ENCODE data around the gene DLGAP1.

- TF ChIP-seq YY1 (tag by site-specific recombination; IDR thresholded peaks at IDR 0.05) (no peak), OSR2 (tag by site-specific recombination; IDR thresholded peaks at IDR 0.05) (0 out of 2 replicates have a peak, but pooled peaks have one; percentile 42), ZNF548 (tag by site-specific recombination; IDR thresholded peaks at IDR 0.05) (no peak), ZNF624 (tag by site-specific recombination; IDR thresholded peaks at IDR 0.05) (no peak), ZNF292 (tag by site-specific recombination; IDR thresholded peaks at IDR 0.05; ENCODE audit: borderline replicate concordance, low read depth) (no peak), ZBTB10 (tag by site-specific recombination; IDR thresholded peaks at IDR 0.05) (0 out of 2 replicates have a peak, but pooled peaks have one; percentile 25), ZNF629 (tag by site-specific recombination; IDR thresholded peaks at IDR 0.05) (peak; percentile 99), ZNF18 (tag by site-specific recombination; IDR thresholded peaks at IDR 0.05) (no peak), ZNF112 (tag by site-specific recombination; IDR thresholded peaks at IDR 0.05) (no peak), ZNF704 (tag by site-specific recombination; IDR thresholded peaks at IDR 0.05) (no peak), BCL11A (tag by site-specific recombination; IDR thresholded peaks at IDR 0.05; ENCODE audit: low read depth) (peak; percentile 90), KLF16 (tag by site-specific recombination; IDR thresholded peaks at IDR 0.05) (peak; percentile 77; the same call in 1 of the 2 replicates)
- TF ChIP-seq, protein P1, sequence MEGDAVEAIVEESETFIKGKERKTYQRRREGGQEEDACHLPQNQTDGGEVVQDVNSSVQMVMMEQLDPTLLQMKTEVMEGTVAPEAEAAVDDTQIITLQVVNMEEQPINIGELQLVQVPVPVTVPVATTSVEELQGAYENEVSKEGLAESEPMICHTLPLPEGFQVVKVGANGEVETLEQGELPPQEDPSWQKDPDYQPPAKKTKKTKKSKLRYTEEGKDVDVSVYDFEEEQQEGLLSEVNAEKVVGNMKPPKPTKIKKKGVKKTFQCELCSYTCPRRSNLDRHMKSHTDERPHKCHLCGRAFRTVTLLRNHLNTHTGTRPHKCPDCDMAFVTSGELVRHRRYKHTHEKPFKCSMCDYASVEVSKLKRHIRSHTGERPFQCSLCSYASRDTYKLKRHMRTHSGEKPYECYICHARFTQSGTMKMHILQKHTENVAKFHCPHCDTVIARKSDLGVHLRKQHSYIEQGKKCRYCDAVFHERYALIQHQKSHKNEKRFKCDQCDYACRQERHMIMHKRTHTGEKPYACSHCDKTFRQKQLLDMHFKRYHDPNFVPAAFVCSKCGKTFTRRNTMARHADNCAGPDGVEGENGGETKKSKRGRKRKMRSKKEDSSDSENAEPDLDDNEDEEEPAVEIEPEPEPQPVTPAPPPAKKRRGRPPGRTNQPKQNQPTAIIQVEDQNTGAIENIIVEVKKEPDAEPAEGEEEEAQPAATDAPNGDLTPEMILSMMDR (tag by site-specific recombination; IDR thresholded peaks at IDR 0.05): no peak
- TF ChIP-seq, protein P2, sequence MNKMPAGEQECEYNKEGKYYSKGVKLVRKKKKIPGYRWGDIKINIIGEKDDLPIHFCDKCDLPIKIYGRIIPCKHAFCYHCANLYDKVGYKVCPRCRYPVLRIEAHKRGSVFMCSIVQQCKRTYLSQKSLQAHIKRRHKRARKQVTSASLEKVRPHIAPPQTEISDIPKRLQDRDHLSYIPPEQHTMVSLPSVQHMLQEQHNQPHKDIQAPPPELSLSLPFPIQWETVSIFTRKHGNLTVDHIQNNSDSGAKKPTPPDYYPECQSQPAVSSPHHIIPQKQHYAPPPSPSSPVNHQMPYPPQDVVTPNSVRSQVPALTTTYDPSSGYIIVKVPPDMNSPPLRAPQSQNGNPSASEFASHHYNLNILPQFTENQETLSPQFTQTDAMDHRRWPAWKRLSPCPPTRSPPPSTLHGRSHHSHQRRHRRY (tag by site-specific recombination; IDR thresholded peaks at IDR 0.05): no peak
These were observed 488.3 kb downstream of the DLGAP1 start for GRCh38 chr18:3966642-3967358.
